ENCODE measurements around the gene ACBD6.

DNA sequence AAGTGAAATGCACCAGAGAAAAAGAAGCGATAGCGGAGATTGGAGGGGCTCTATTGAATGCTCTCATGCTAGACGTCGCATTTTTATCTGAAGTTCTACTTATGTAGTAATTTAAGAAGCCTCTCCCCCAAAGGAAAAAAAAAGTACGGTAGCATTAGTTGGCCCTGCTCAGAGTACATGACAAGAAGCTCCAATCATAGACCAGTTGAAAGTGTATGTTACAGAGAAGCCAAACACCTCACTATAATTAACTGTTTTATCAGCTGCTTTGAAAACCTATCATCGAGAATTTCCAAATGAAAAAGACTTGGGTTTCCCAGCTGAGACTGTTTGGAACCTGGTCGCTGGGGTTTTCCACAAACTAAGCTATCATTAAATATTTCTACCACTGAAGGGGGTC is 36.8 kb upstream of the ACBD6 start:
- TF ChIP-seq, protein P1, sequence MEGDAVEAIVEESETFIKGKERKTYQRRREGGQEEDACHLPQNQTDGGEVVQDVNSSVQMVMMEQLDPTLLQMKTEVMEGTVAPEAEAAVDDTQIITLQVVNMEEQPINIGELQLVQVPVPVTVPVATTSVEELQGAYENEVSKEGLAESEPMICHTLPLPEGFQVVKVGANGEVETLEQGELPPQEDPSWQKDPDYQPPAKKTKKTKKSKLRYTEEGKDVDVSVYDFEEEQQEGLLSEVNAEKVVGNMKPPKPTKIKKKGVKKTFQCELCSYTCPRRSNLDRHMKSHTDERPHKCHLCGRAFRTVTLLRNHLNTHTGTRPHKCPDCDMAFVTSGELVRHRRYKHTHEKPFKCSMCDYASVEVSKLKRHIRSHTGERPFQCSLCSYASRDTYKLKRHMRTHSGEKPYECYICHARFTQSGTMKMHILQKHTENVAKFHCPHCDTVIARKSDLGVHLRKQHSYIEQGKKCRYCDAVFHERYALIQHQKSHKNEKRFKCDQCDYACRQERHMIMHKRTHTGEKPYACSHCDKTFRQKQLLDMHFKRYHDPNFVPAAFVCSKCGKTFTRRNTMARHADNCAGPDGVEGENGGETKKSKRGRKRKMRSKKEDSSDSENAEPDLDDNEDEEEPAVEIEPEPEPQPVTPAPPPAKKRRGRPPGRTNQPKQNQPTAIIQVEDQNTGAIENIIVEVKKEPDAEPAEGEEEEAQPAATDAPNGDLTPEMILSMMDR (IDR thresholded peaks at IDR 0.05): no peak
- no peak for TF ChIP-seq EZH2 (IDR thresholded peaks at IDR 0.05; ENCODE audit: borderline replicate concordance, insufficient read depth, low read depth, low read length, poor library complexity, severe bottlenecking)

Measured in B cell (primary cell).